A673 (cell line): Measurements from ENCODE around the gene GGCT. TPM values are rescaled to one million over a fixed set of nuclear protein-coding genes. Genes with fewer than 3 reads are reported as not detected.

Experiments
- BruUV-seq: library from RNA; stranded (reverse); fragments of 400-500 nt; replicated peaks from 2 replicates; lab custom pipeline; 2021; lab: Mats Ljungman, UMichigan
- CTCF ChIA-PET: fragments of 300-600 bp; sonication (Branson Sonifier 250); formaldehyde crosslinking; loops from one replicate; lab custom pipeline; 2022; ENCODE audit warnings: antibody characterized with exemption; lab: Charles Lee
- POLR2A ChIA-PET: fragments of 300-600 bp; sonication (Branson Sonifier 250); formaldehyde crosslinking; loops from one replicate; lab custom pipeline; 2022; ENCODE audit warnings: antibody characterized with exemption; ENCODE audit not compliant: low non-redundant PET; lab: Charles Lee
- DNase-seq: peaks from one replicate; pipeline ENCODE4 v3.0.0-alpha.2; 2015; ENCODE audit warnings: low spot score
- H3K27ac ChIP-seq: fragments of 200-600 bp; sonication (generic); 2 replicates; pipeline ENCODE4 v1.5.1; 2016; ENCODE audit warnings: mixed run types, low read depth, mild to moderate bottlenecking, mixed read lengths, antibody characterized with exemption, low read length; ENCODE audit not compliant: poor library complexity, severe bottlenecking
- H3K27me3 ChIP-seq: fragments of 200-600 bp; sonication (generic); replicated peaks from 2 replicates; pipeline ENCODE4 v1.6.1; 2017; ENCODE audit warnings: mixed run types, low read depth, mild to moderate bottlenecking, mixed read lengths, antibody characterized with exemption, low read length; ENCODE audit not compliant: insufficient read depth, poor library complexity
- H3K36me3 ChIP-seq: fragments of 200-600 bp; sonication (generic); 2 replicates; pipeline ENCODE4 v1.6.1; 2016; ENCODE audit warnings: mixed run types, mild to moderate bottlenecking, mixed read lengths, antibody characterized with exemption, low read length; ENCODE audit not compliant: insufficient read depth, poor library complexity, severe bottlenecking
- H3K4me1 ChIP-seq: fragments of 200-600 bp; sonication (generic); 2 replicates; pipeline ENCODE4 v1.6.1; 2017; ENCODE audit warnings: mixed run types, mild to moderate bottlenecking, mixed read lengths, antibody characterized with exemption, low read length; ENCODE audit not compliant: insufficient read depth, poor library complexity, severe bottlenecking
- H3K4me3 ChIP-seq: fragments of 200-600 bp; sonication (generic); 2 replicates; pipeline ENCODE4 v1.5.1; 2016; ENCODE audit warnings: low read depth, mixed run types, mild to moderate bottlenecking, mixed read lengths, low read length; ENCODE audit not compliant: poor library complexity, severe bottlenecking
- H3K9me3 ChIP-seq: fragments of 200-600 bp; sonication (generic); 2 replicates; pipeline ENCODE4 v1.6.1; 2016; ENCODE audit warnings: mixed run types, low read depth, mild to moderate bottlenecking, mixed read lengths, antibody characterized with exemption, low read length; ENCODE audit not compliant: poor library complexity, severe bottlenecking
- CTCF ChIP-seq: fragments of 300-800, 200-600 bp; sonication (generic); conservative IDR thresholded peaks from 2 replicates; pipeline ENCODE4 v1.5.1; 2017; ENCODE audit warnings: low read depth, mild to moderate bottlenecking, antibody characterized with exemption, low read length, moderate library complexity, mixed read lengths
- EZH2 ChIP-seq: fragments of 200-600 bp; sonication (generic); IDR thresholded peaks from 2 replicates; pipeline ENCODE4 v1.6.1; 2017; ENCODE audit warnings: borderline replicate concordance, low read depth, mild to moderate bottlenecking, mixed read lengths, antibody characterized with exemption, low read length; ENCODE audit not compliant: poor library complexity, severe bottlenecking
- intact Hi-C: fragments of 100-400 bp; cut with micrococcal nuclease; formaldehyde crosslinking; loops from one replicate; pipeline ENCODE4 v1.10.0; 2022; ENCODE audit not compliant: unreplicated experiment
- total RNA-seq: library from RNA; stranded (reverse); gene quantifications from 2 replicates; pipeline ENCODE4 v1.2.3, GENCODE V29; 2021

GGCT gene
- total RNA-seq, 1 experiment from 2014 or later: 66.0 TPM

DNA sequence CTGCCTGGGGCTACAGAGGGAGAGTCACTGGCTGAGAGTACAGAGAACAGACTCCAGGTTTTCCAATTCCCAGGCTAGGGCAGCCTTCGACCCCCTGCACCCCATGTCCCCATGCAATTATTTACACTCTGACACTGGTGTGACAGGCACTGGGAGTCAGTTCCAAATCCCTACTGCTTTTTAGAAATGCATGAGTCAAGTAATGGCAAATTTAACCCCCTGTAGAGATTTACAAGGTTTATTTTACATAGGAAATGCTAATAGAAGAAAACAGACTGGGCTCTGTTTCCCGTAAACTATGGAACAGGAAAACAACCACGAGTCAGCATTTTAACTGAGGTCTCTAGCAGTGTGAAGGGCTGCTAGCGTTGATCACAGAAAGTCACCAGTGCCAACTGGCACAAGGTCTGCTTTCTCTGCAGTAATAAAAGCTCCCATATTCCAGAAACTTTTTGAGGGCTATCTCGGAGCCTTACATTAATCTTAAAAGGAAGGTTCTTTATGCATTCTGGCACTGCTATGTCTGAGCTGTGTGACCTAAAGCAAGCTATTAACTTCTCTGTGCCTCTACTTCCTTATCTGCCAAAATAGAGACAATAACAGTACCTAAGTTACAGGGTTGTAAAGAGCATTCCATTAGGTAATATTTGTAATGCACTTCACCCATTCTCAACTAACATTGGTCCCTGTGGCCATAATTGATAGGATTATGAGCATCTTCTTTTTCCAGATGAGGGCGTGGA, 54.2 kb downstream of the GGCT start:
- DNase-seq: peak; percentile 73
- no peaks in the 10 kb centered on the region for H3K36me3 ChIP-seq
- no peak overlapping the region for H3K27ac ChIP-seq
- ChIA-PET POLR2A (no interaction called here), CTCF (no interaction called here)
- TF ChIP-seq EZH2 (no peak), CTCF (no peak)
- no peaks in the 10 kb centered on the region for H3K9me3 ChIP-seq
- H3K27me3 ChIP-seq: no peaks in the 10 kb centered on the region
- intact Hi-C loops: no loop called here
- no TSS peak for BruUV-seq
- peaks cover 10% of the 10 kb centered on the region for H3K4me1 ChIP-seq
- no peak overlapping the region for H3K4me3 ChIP-seq

DNA sequence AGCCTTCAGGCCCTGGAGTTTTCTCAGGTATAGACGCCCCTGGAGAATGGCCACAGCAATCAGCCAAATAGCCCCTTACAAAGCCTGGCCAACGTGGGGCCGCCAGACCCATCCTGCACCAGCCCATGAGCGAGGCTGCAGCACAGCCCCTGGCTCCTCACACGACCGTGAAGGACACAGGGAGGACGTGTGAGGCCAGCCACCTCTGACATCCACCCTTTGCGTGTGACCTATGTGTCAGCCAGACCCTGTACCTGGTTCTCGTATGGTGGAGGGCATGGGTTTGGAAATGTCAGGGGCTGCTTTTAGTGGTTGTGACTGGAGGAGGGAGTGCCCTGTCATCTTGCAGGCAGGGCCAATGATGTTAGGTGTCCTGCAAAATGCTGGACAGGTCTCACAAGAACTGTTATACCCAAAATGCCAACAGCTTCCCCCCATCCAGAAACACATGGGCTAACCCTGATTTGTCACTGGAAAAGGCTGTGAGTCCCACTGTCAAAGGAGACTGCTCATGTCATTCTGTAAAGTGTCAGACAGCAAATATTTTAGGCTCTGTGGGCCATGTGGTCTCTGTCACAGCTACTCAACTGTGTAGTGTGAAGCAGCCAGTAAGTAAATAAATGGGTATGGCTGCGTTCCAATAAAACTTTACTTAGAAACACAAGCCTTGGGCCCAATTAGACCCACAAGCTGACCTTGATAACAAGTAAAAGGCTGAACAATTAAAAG, 56.0 kb downstream of the GGCT start:
- TF ChIP-seq EZH2: no peak
- TF ChIP-seq CTCF: no peak
- Histone ChIP-seq H3K4me1 (peaks cover 6% of the 10 kb centered on the region), H3K27me3 (no peaks in the 10 kb centered on the region), H3K9me3 (no peaks in the 10 kb centered on the region), H3K27ac (no peak overlapping the region), H3K4me3 (no peak overlapping the region), H3K36me3 (no peaks in the 10 kb centered on the region)
- intact Hi-C loops: loop anchor here (5.0 kb wide), 1 partner anchor 36 kb away; no protein-coding TSS in a partner anchor
- POLR2A ChIA-PET: no interaction called here
- DNase-seq: no peak
- no TSS peak for BruUV-seq
- CTCF ChIA-PET: no interaction called here

- intact Hi-C loops: loop anchor here (5.0 kb wide), 1 partner anchor 35 kb away; no protein-coding TSS in a partner anchor
- Histone ChIP-seq H3K27ac (no peak overlapping the region), H3K4me1 (peaks cover 3% of the 10 kb centered on the region), H3K9me3 (no peaks in the 10 kb centered on the region), H3K36me3 (no peaks in the 10 kb centered on the region), H3K4me3 (no peak overlapping the region), H3K27me3 (no peaks in the 10 kb centered on the region)
- ChIA-PET POLR2A (no interaction called here), CTCF (no interaction called here)
- BruUV-seq: no TSS peak
- no peak for DNase-seq
- no peak for TF ChIP-seq CTCF
- no peak for TF ChIP-seq EZH2
Observed at GRCh38 chr7:30447466-30447865, 57.2 kb downstream of the GGCT start.

Other genes with a start within 250 kb of the GGCT start
- 7.9 and 8.1 TPM in 2 replicates for gene ZNRF2, start 220.2 kb downstream of the GGCT start, total RNA-seq
- gene NOD1, start 26.0 kb downstream of the GGCT start, total RNA-seq: 2.0 and 2.3 TPM in 2 replicates
- 294 and 337 TPM in 2 replicates for gene GARS1, start 90.0 kb upstream of the GGCT start, total RNA-seq
- gene CRHR2, start 177.6 kb upstream of the GGCT start, total RNA-seq: not detected in 2 replicates
- 0.11 and 0.17 TPM in 2 replicates for gene INMT, start 247.3 kb upstream of the GGCT start, total RNA-seq